ENCODE measurements around the gene EDARADD.

GRCh38 chr1:236440373-236440772 is 46.3 kb downstream of the EDARADD start:
- no peak for TF ChIP-seq CTCF (conservative IDR thresholded peaks at IDR 0.05; ENCODE audit: low read depth, low read length)
- TF ChIP-seq EZH2 (IDR thresholded peaks at IDR 0.05; ENCODE audit: borderline replicate concordance, low read depth, low read length, poor library complexity, severe bottlenecking), result no peak

Measured in A673 (cell line).